Hematopoietic multipotent progenitor cell treated with erythropoietin and hydrocortisone succinate and interleukin-3 and kit ligand, for 15 days (in vitro differentiated cells): ENCODE data around the gene GINS2.

Experiments used
- DNase-seq: peaks from one replicate; pipeline ENCODE4 v3.0.0-alpha.2; 2015; ENCODE audit warnings: low spot score

Gene GINS2

GRCh38 chr16:85653290-85653891 is 35.4 kb downstream of the GINS2 start:
- DNase-seq, result no peak

GRCh38 chr16:85652431-85653221 is 36.1 kb downstream of the GINS2 start:
- peak; percentile 29 for DNase-seq

DNA sequence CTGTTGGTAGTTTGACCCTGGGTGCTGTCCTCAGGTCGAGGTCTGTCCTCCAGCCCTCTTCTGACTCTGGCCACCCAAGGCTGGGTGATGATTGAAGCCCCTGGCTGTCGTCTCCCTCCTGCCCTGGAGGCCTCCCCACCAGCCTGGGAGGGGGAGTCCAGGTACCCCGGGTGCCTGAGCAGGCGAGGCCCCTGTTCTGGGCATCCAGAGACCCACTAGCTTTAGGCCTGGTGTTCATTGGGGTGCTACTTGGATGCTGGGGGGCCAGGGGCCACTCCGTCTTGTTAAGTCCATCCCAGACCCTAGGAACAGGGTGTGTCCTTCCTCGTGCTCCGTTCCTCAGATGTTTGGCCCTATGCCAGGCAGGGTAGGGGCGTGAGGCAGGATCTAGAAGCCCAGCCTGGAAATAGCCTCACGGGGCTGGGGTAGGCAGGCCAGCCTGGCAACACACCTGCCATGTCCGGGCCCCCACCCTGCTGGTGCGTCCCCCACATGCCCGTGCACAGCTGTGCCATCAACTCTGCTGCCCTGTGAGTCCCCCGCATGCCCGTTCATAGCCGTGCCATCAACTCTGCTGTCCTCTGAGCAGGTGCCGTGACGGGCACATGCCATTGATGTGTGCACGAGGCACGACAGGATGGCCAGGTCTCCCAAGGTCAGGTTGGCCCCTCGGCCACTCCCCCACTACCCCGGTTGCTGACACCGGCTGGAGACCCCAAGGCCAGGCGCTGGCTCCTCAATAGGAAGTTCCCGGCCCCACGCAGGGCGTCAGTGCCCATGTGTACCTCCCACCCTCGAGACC is 36.9 kb downstream of the GINS2 start:
- DNase-seq, result no peak

GRCh38 chr16:85650844-85651628 is 37.7 kb downstream of the GINS2 start:
- no peak for DNase-seq

GRCh38 chr16:85650135-85650843 is 38.5 kb downstream of the GINS2 start:
- no peak for DNase-seq

DNA sequence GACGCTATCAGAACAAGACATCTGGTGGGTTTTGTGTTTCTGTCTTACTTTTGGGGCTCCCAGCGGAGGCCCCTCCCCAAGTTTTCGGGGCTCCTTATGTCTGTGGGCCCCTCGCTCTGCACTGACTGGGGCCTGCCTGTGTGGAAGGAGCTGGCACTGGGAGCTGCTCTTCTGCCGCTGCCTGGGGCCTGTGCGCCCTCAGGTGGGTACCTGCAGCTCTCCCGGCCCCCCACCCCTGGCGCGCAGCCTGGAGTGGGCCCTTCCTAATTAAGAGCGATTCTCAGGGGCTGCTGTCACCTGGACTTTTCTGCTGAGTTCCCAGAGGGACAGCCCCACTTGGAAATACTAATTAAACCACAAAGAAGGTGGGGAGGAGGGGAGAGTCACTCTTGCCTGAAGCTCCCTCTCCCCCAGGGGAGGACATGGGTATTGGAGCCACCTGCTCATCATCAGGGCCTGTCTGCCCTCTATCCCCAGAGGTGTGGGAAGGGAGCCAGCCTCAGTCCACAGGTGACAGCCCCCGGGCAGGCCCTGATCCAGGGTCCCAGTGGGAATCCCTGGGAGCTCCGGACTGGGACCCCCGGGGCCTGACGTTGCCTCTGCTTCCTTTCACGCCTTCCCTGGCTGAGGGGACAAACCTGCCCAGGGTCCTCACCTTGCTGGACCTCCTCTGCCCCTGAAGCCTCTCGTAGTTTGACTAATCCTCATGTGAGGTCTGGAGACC is 39.2 kb downstream of the GINS2 start:
- no peak for DNase-seq

GRCh38 chr16:85648805-85649204 is 39.9 kb downstream of the GINS2 start:
- DNase-seq, result no peak

DNA sequence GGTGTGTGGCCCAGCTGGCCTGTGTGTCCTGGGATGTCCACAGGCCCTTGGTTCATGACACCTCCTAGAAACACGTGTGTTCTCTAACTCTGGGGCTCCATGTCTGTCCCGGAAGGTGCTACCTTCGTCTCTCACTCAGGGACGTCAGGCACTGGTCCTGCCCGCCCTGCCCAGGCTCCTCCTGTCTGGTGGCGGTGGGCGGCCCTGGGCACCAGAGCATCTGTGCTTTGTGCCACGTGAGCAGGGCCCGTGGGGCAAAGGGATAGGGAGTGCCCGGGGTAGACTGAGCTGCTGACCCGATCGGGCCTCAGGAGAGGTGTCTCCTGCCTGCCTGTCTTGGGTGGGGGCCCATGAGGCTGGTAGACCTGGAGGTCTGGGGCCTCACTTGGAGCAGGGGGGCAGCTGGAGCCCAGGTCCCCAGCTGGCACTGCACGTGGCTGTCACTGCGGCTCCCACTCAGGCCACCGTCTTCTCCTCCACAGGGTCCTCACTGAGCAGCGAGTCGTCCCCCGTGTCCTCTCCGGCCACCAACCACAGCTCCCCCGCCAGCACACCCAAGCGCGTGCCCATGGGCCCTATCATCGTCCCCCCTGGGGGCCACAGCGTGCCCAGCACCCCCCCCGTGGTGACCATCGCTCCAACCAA is 40.6 kb downstream of the GINS2 start:
- no peak for DNase-seq

- DNase-seq, result no peak
Observed at GRCh38 chr16:85646976-85647375, 41.8 kb downstream of the GINS2 start.

- no peak for DNase-seq
Observed at GRCh38 chr16:85646358-85646907, 42.3 kb downstream of the GINS2 start.

GRCh38 chr16:85645021-85645589 is 43.6 kb downstream of the GINS2 start:
- no peak for DNase-seq

GRCh38 chr16:85644093-85644712 is 44.6 kb downstream of the GINS2 start:
- DNase-seq, result no peak

GRCh38 chr16:85643631-85644030 is 45.1 kb downstream of the GINS2 start:
- no peak for DNase-seq

DNA sequence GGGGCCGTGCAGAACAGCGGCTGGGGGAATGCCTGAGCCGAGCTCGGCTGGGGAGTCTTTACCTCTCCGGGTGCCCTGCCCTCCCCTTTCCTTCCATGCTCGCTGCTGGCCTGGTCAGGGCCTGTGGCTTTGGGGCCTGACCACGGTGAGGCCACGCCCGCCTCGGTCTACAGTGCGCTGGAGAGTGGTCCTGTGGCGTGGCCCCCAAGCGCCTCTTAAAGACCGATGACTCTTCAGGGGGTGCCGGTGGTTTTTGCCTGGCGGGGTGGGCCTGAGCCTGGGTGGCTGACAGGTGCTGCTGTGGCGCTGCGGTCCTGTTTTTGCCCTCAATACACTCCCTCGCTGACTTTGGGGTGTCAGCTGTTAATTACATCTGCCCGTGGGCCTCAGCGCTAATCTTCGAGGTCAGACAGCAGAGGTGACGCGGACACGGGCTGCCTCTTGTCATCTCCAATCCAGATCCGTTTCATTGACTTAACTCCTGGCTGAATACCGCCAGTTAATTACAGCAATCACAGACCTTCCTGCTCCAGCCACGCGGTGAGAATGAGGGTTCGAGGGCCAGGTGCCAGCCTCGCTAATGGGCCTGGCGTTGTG is 45.9 kb downstream of the GINS2 start:
- no peak for DNase-seq

GRCh38 chr16:85641776-85642176 is 47.0 kb downstream of the GINS2 start:
- DNase-seq, result no peak

DNA sequence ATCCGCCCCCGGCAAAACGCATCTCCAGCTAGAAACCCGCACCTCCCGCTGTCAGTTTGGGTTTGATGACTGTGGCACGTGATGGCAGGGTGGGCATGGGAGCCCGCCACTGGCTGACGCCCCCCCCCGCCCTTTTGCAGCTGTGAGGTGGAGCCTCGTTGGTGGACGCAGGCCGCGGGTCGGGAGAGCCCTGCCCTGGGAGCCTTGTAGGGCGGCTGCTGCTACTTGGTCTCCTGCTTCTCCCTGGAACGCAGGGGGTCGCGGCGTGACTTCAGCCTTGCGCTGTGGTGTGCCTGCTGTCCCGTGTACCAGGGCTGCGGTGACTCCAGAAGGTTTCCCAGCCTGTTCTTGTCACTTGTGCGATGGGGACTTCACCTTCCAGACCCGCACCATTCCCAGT is 47.4 kb downstream of the GINS2 start:
- DNase-seq, result no peak

GRCh38 chr16:85640585-85640984 is 48.2 kb downstream of the GINS2 start:
- no peak for DNase-seq

DNA sequence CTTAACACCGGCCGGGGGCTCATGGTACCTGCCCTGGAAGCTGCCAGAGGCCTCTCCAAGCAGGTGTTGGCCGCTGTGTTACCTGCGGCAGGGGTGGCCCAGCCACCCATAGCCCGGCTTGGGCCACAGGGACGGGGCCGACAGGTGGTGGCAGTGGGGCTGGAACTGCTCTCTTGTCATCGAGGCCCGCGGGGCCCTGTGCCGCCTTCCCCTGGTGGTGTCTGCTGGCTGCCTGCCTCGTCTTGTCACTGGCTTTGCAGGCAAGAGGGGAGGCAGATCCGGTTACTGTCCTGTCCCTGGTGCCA is 48.5 kb downstream of the GINS2 start:
- DNase-seq, result no peak
